ENCODE data around the gene M6PR. TPM values are rescaled to one million over a fixed set of nuclear protein-coding genes. Genes with fewer than 3 reads are reported as not detected.
A peak's percentile ranks its signal among the peaks of the same experiment; 100 is the strongest.

M6PR gene
- total and polyA plus RNA-seq, 8 donors: 152 to 243 (median 209) TPM

GRCh38 chr12:8953773-8954402, 4.4 kb upstream of the M6PR start:
- ATAC-seq (no peak), DNase-seq (no peak)
- no peaks in the 10 kb centered on the region for H3K9me3 ChIP-seq
- peaks cover 0 to 12% of the 10 kb centered on the region in 2 donors for H3K4me1 ChIP-seq
- no peak overlapping the region for H3K4me3 ChIP-seq
- TF ChIP-seq CTCF (IDR thresholded peaks at IDR 0.05): no peak
- no peak overlapping the region for H3K27ac ChIP-seq
- H3K27me3 ChIP-seq: no peaks in the 10 kb centered on the region
- peaks cover 0 to 5% of the 10 kb centered on the region in 2 donors for H3K36me3 ChIP-seq
- intact Hi-C loops (cut with DNase I): no loop called here

GRCh38 chr12:8951744-8952143, 2.3 kb upstream of the M6PR start:
- no peaks in the 10 kb centered on the region for H3K9me3 ChIP-seq
- no peak for ATAC-seq
- no peak for DNase-seq
- peaks cover 6 to 32% of the 10 kb centered on the region in 2 donors for H3K4me1 ChIP-seq
- intact Hi-C loops (cut with DNase I): no loop called here
- H3K27me3 ChIP-seq: no peaks in the 10 kb centered on the region
- no peak overlapping the region for H3K4me3 ChIP-seq
- H3K27ac ChIP-seq: no peak overlapping the region
- no peak for TF ChIP-seq CTCF (IDR thresholded peaks at IDR 0.05)
- peaks cover 0 to 5% of the 10 kb centered on the region in 2 donors for H3K36me3 ChIP-seq

- H3K9me3 ChIP-seq: no peaks in the 10 kb centered on the region
- H3K4me1 ChIP-seq: peaks cover 6 to 36% of the 10 kb centered on the region in 2 donors
- H3K4me3 ChIP-seq: peak overlapping the region; percentile 77 to 94
- peaks cover 0 to 11% of the 10 kb centered on the region in 2 donors for H3K36me3 ChIP-seq
- DNase-seq: peak in 1 of 4 donors; percentile 21
- intact Hi-C loops (cut with DNase I): no loop called here
- peak overlapping the region; percentile 95 to 99 for H3K27ac ChIP-seq
- TF ChIP-seq CTCF (IDR thresholded peaks at IDR 0.05): no peak
- no peak for ATAC-seq
- H3K27me3 ChIP-seq: no peaks in the 10 kb centered on the region
Observed at GRCh38 chr12:8950702-8951478, 1.4 kb upstream of the M6PR start.

- H3K4me1 ChIP-seq: peaks cover 6 to 36% of the 10 kb centered on the region in 2 donors
- H3K4me3 ChIP-seq: peak overlapping the region; percentile 77 to 94
- intact Hi-C loops (cut with DNase I): no loop called here
- peak overlapping the region; percentile 95 to 99 for H3K27ac ChIP-seq
- H3K36me3 ChIP-seq: peaks cover 0 to 17% of the 10 kb centered on the region in 2 donors
- TF ChIP-seq CTCF (IDR thresholded peaks at IDR 0.05): no peak
- H3K9me3 ChIP-seq: no peaks in the 10 kb centered on the region
- H3K27me3 ChIP-seq: no peaks in the 10 kb centered on the region
- DNase-seq (no peak), ATAC-seq (peak; percentile 1)
Observed at GRCh38 chr12:8950221-8950527, 729 bp upstream of the M6PR start.

- TF ChIP-seq CTCF (IDR thresholded peaks at IDR 0.05): no peak
- intact Hi-C loops (cut with DNase I): no loop called here
- H3K4me3 ChIP-seq: peak overlapping the region; percentile 77 to 94
- H3K4me1 ChIP-seq: peaks cover 6 to 36% of the 10 kb centered on the region in 2 donors
- no peaks in the 10 kb centered on the region for H3K9me3 ChIP-seq
- no peaks in the 10 kb centered on the region for H3K27me3 ChIP-seq
- ATAC-seq (peak; percentile 2), DNase-seq (peak in 1 of 4 donors; percentile 31)
- peaks cover 0 to 30% of the 10 kb centered on the region in 2 donors for H3K36me3 ChIP-seq
- H3K27ac ChIP-seq: peak overlapping the region; percentile 95 to 99
Observed at GRCh38 chr12:8948701-8949341, 624 bp downstream of the M6PR start.
